IMR-90 (cell line): Measurements from ENCODE around the gene TUBA3C.

Source experiments
- BHLHE40 ChIP-seq: fragments of 150-350 bp; IDR thresholded peaks from 2 replicates; pipeline ENCODE4 v1.6.1; 2016; ENCODE audit warnings: mild to moderate bottlenecking, low read depth, low read length
- CEBPB ChIP-seq: IDR thresholded peaks from 2 replicates; pipeline ENCODE4 v1.6.1; 2012; ENCODE audit warnings: low read depth, low read length, improper control_type of control experiment
- CHD1 ChIP-seq: IDR thresholded peaks from 2 replicates; pipeline ENCODE4 v1.6.1; 2012; ENCODE audit warnings: low read depth, low read length, improper control_type of control experiment
- CTCF ChIP-seq: conservative IDR thresholded peaks from 2 replicates; pipeline ENCODE4 v1.5.1; 2012; ENCODE audit warnings: mild to moderate bottlenecking, low read depth, low read length, improper control_type of control experiment
- MXI1 ChIP-seq: IDR thresholded peaks from 2 replicates; pipeline ENCODE4 v1.6.1; 2012; ENCODE audit warnings: low read depth, mild to moderate bottlenecking, low read length, moderate library complexity, borderline replicate concordance
- NFE2L2 ChIP-seq: fragments of 150-350 bp; IDR thresholded peaks from 2 replicates; pipeline ENCODE4 v1.6.1; 2016; ENCODE audit warnings: low read depth, mild to moderate bottlenecking, low read length
- POLR2A ChIP-seq: IDR thresholded peaks from 2 replicates; pipeline ENCODE4 v1.6.1; 2012; ENCODE audit warnings: mild to moderate bottlenecking, low read depth, low read length
- RAD21 ChIP-seq: IDR thresholded peaks from 2 replicates; pipeline ENCODE4 v1.6.1; 2012; ENCODE audit warnings: low read length, improper control_type of control experiment
- RCOR1 ChIP-seq: IDR thresholded peaks from 2 replicates; pipeline ENCODE4 v1.6.1; 2012; ENCODE audit warnings: mild to moderate bottlenecking, low read length, improper control_type of control experiment; ENCODE audit not compliant: insufficient replicate concordance

GRCh38 chr13:19153782-19154450 lies 27.7 kb downstream of the TUBA3C start:
- TF ChIP-seq CTCF, result no peak
- no peak for TF ChIP-seq POLR2A
- no peak for TF ChIP-seq RAD21
- TF ChIP-seq CHD1, result no peak
- no peak for TF ChIP-seq NFE2L2
- no peak for TF ChIP-seq RCOR1
- TF ChIP-seq BHLHE40, result no peak
- no peak for TF ChIP-seq MXI1
- no peak for TF ChIP-seq CEBPB
